Peyer's patch (tissue), 4 donors: Measurements from ENCODE around the gene MYO5C. TPM values are rescaled to one million over a fixed set of nuclear protein-coding genes. Genes with fewer than 3 reads are reported as not detected.
A peak's percentile ranks its signal among the peaks of the same experiment; 100 is the strongest.

ENCODE experiments used
- DNase-seq, 3 donors: peaks; one replicate each; pipeline ENCODE4 v3.0.0-alpha.2; 2017 to 2019
- H3K27ac ChIP-seq, 4 donors: fragments of 200-600 bp; sonication (generic); one replicate each; pipeline ENCODE4 v1.5.1; 2016 to 2019
- H3K27me3 ChIP-seq, 2 donors: fragments of 200-600 bp; sonication (generic); one replicate each; pipeline ENCODE4 v1.5.1; 2019
- H3K36me3 ChIP-seq, 3 donors: fragments of 200-600 bp; sonication (generic); one replicate each; pipeline ENCODE4 v1.5.1; 2016 to 2019
- H3K4me1 ChIP-seq, 4 donors: fragments of 200-600 bp; sonication (generic); one replicate each; pipeline ENCODE4 v1.5.1; 2016 to 2019
- H3K4me3 ChIP-seq, 4 donors: fragments of 200-600 bp; sonication (generic); 1 replicate in 3 of 4; 2 replicates in 1 of 4; pipeline ENCODE4 v1.5.1; 2016 to 2019; ENCODE audit warnings: mild to moderate bottlenecking in 1 of 4
- H3K9me3 ChIP-seq, 4 donors: fragments of 200-600 bp; sonication (generic); one replicate each; pipeline ENCODE4 v1.5.1; 2016 to 2019; ENCODE audit warnings: mild to moderate bottlenecking in 1 of 4
- CTCF ChIP-seq, 6 experiments: fragments of 450-650 bp in 4 of 6; fragments of 200-600 bp in 2 of 6; sonication (generic) in 1 of 6; IDR thresholded peaks; one replicate each; pipeline ENCODE4 v1.5.1; 2017 to 2019; ENCODE audit warnings: antibody characterized with exemption in 6 of 6, mild to moderate bottlenecking in 3 of 6, moderate library complexity in 1 of 6
- POLR2A ChIP-seq, 2 donors: fragments of 450-650 bp; IDR thresholded peaks; one replicate each; pipeline ENCODE4 v1.5.1; 2017; ENCODE audit warnings: antibody characterized with exemption in 2 of 2, mild to moderate bottlenecking in 2 of 2, moderate library complexity in 2 of 2
- total RNA-seq, 4 donors: library from RNA; depleted of rRNA; stranded (reverse); fragments of >200 nt; gene quantifications; one replicate each; pipeline ENCODE4 v1.1.0, GENCODE V29; 2016

The MYO5C gene
- total RNA-seq, 4 donors from 2014 or later = 29.1 to 60.2 (median 45.4) TPM

- no peaks in the 10 kb centered on the region for H3K9me3 ChIP-seq
- no peaks in the 10 kb centered on the region for H3K36me3 ChIP-seq
- H3K27ac ChIP-seq = peak overlapping the region in 3 of 4 donors; percentile 47 to 69 (median 66)
- no peak for DNase-seq
- TF ChIP-seq POLR2A (IDR thresholded peaks at IDR 0.05) (no peak), CTCF (IDR thresholded peaks at IDR 0.05) (no peak)
- peaks cover 0 to 14% (median 0%) of the 10 kb centered on the region in 4 donors for H3K4me1 ChIP-seq
- H3K27me3 ChIP-seq = no peaks in the 10 kb centered on the region
- no peak overlapping the region for H3K4me3 ChIP-seq
Observed at GRCh38 chr15:52261026-52261425, 34.6 kb downstream of the MYO5C start.

- no peak overlapping the region for H3K27ac ChIP-seq
- no peak for DNase-seq
- no peak for TF ChIP-seq CTCF (IDR thresholded peaks at IDR 0.05)
- no peak for TF ChIP-seq POLR2A (IDR thresholded peaks at IDR 0.05)
Observed at GRCh38 chr15:52259503-52259902, 36.1 kb downstream of the MYO5C start.

GRCh38 chr15:52258461-52258860 is 37.1 kb downstream of the MYO5C start:
- Histone ChIP-seq H3K9me3 (no peaks in the 10 kb centered on the region), H3K4me1 (peaks cover 0 to 14% (median 0%) of the 10 kb centered on the region in 4 donors), H3K27ac (no peak overlapping the region), H3K36me3 (no peaks in the 10 kb centered on the region), H3K27me3 (no peaks in the 10 kb centered on the region), H3K4me3 (no peak overlapping the region)
- DNase-seq = no peak
- TF ChIP-seq POLR2A (IDR thresholded peaks at IDR 0.05) (no peak), CTCF (IDR thresholded peaks at IDR 0.05) (no peak)

More at GRCh38 chr15:52259503-52259902, 36.1 kb downstream of the MYO5C start:
- peaks cover 0 to 14% (median 0%) of the 10 kb centered on the region in 4 donors for H3K4me1 ChIP-seq
- H3K4me3 ChIP-seq = no peak overlapping the region
- no peaks in the 10 kb centered on the region for H3K36me3 ChIP-seq
- H3K9me3 ChIP-seq = no peaks in the 10 kb centered on the region
- H3K27me3 ChIP-seq = no peaks in the 10 kb centered on the region

GRCh38 chr15:52257734-52258062 is 37.9 kb downstream of the MYO5C start:
- TF ChIP-seq POLR2A (IDR thresholded peaks at IDR 0.05) (no peak), CTCF (IDR thresholded peaks at IDR 0.05) (no peak)
- no peaks in the 10 kb centered on the region for H3K36me3 ChIP-seq
- no peak overlapping the region for H3K27ac ChIP-seq
- H3K9me3 ChIP-seq = no peaks in the 10 kb centered on the region
- H3K4me3 ChIP-seq = no peak overlapping the region
- no peak for DNase-seq
- peaks cover 0 to 12% (median 0%) of the 10 kb centered on the region in 4 donors for H3K4me1 ChIP-seq
- no peaks in the 10 kb centered on the region for H3K27me3 ChIP-seq

- no peak for DNase-seq
- H3K27me3 ChIP-seq = no peaks in the 10 kb centered on the region
- no peaks in the 10 kb centered on the region for H3K9me3 ChIP-seq
- no peak overlapping the region for H3K4me3 ChIP-seq
- H3K36me3 ChIP-seq = no peaks in the 10 kb centered on the region
- no peak overlapping the region for H3K27ac ChIP-seq
- TF ChIP-seq POLR2A (IDR thresholded peaks at IDR 0.05) = no peak
- peaks cover 0 to 6% (median 0%) of the 10 kb centered on the region in 4 donors for H3K4me1 ChIP-seq
Observed at GRCh38 chr15:52256930-52257733, 38.5 kb downstream of the MYO5C start.

GRCh38 chr15:52256366-52256765 is 39.2 kb downstream of the MYO5C start:
- H3K4me3 ChIP-seq = no peak overlapping the region
- peaks cover 0 to 2% (median 0%) of the 10 kb centered on the region in 4 donors for H3K4me1 ChIP-seq
- H3K27ac ChIP-seq = no peak overlapping the region
- peak; percentile 77 to 91 (median 80) for DNase-seq
- no peaks in the 10 kb centered on the region for H3K9me3 ChIP-seq
- TF ChIP-seq CTCF (IDR thresholded peaks at IDR 0.05) (peak; percentile 68 to 90 (median 84)), POLR2A (IDR thresholded peaks at IDR 0.05) (no peak)
- no peaks in the 10 kb centered on the region for H3K36me3 ChIP-seq
- no peaks in the 10 kb centered on the region for H3K27me3 ChIP-seq
